ENCODE measurements around the gene TMEM151A. TPM values are rescaled to one million over a fixed set of nuclear protein-coding genes. Genes with fewer than 3 reads are reported as not detected.

Gene TMEM151A
- total RNA-seq, 4 donors from 2014 or later, result 0.20 to 1.1 (median 0.22) TPM; not detected in 1

- H3K4me1 ChIP-seq, result peaks cover 7 to 24% of the 10 kb centered on the region in 2 donors
- H3K27me3 ChIP-seq, result no peaks in the 10 kb centered on the region
- no peak overlapping the region for H3K27ac ChIP-seq
- H3K4me3 ChIP-seq (replicated peaks in 1 of 3), result no peak overlapping the region
- H3K36me3 ChIP-seq, result peaks cover 31 to 32% of the 10 kb centered on the region in 2 donors
- DNase-seq, result no peak
- no peaks in the 10 kb centered on the region for H3K9me3 ChIP-seq
- WGBS, 2 donors, result 68 to 84% methylated on average over 9 to 13 of the region's 18 CpGs
- intact Hi-C loops (cut with DNase I), result no loop called here
- TF ChIP-seq POLR2A (IDR thresholded peaks at IDR 0.05) (no peak), CTCF (IDR thresholded peaks at IDR 0.05) (no peak)
Observed at GRCh38 chr11:66337103-66337899, 45.6 kb downstream of the TMEM151A start.

GRCh38 chr11:66338276-66339161 is 46.8 kb downstream of the TMEM151A start:
- Histone ChIP-seq H3K4me1 (peaks cover 10 to 25% of the 10 kb centered on the region in 2 donors), H3K36me3 (peaks cover 31 to 32% of the 10 kb centered on the region in 2 donors), H3K27ac (no peak overlapping the region), H3K9me3 (no peaks in the 10 kb centered on the region), H3K27me3 (no peaks in the 10 kb centered on the region), H3K4me3 (replicated peaks in 1 of 3) (no peak overlapping the region)
- WGBS, 2 donors, result 86 to 95% methylated on average over 11 to 14 of the region's 17 CpGs
- intact Hi-C loops (cut with DNase I), result no loop called here
- TF ChIP-seq POLR2A (IDR thresholded peaks at IDR 0.05) (no peak), CTCF (IDR thresholded peaks at IDR 0.05) (no peak)
- no peak for DNase-seq

GRCh38 chr11:66339162-66339675 is 47.5 kb downstream of the TMEM151A start:
- WGBS, 2 donors, result 78 to 80% methylated on average over 6 of the region's 6 CpGs
- no peak for DNase-seq
- peaks cover 31 to 32% of the 10 kb centered on the region in 2 donors for H3K36me3 ChIP-seq

DNA sequence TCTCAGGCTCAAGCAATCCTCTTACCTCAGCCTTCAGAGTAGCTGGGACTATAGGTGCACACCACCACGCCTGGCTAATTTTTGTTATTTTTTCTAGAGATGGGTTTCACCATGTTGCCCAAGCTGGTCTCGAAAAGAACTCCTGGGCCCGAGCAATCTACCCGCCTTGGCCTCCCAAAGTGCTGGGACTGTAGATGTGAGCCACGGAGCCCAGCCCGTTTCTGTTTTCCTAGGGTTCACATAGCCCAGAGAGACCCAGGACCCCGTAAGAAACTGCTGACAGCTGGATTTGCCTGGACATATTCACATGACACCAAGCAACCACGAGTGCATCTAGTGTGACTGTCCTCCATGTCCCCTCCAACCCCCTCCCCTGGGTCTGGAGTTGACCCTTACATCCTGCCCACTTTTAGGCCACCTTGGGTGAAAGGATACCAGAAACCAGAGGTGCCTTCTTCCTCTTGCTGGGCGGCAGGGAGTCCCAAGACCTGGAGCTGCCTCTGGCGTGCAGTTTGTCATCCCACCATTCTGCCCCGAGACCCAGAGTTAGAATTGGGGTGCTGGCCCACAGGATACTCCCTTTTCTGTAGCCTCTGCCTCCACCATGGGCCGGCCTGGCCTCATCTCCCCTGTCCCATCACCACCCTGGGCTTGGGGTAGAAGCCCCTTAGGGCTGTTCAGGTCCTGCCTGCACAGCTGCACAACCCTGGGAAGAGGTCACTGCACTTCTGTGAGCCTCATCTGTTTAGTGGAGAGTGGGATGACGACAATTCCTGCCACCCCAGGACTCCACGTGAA is 48.2 kb downstream of the TMEM151A start:
- DNase-seq, result no peak
- H3K4me1 ChIP-seq, result peaks cover 21 to 29% of the 10 kb centered on the region in 2 donors
- no peaks in the 10 kb centered on the region for H3K9me3 ChIP-seq
- WGBS, 2 donors, result 76 to 78% methylated on average over 10 to 14 of the region's 14 CpGs
- TF ChIP-seq CTCF (IDR thresholded peaks at IDR 0.05) (no peak), POLR2A (IDR thresholded peaks at IDR 0.05) (no peak)
- no peak overlapping the region for H3K27ac ChIP-seq
- no peak overlapping the region for H3K4me3 ChIP-seq (replicated peaks in 1 of 3)
- H3K27me3 ChIP-seq, result no peaks in the 10 kb centered on the region
- intact Hi-C loops (cut with DNase I), result no loop called here
- peaks cover 31 to 32% of the 10 kb centered on the region in 2 donors for H3K36me3 ChIP-seq

More at GRCh38 chr11:66339162-66339675, 47.5 kb downstream of the TMEM151A start:
- TF ChIP-seq POLR2A (IDR thresholded peaks at IDR 0.05), result no peak
- TF ChIP-seq CTCF (IDR thresholded peaks at IDR 0.05), result no peak
- peaks cover 16 to 32% of the 10 kb centered on the region in 2 donors for H3K4me1 ChIP-seq
- H3K9me3 ChIP-seq, result no peaks in the 10 kb centered on the region
- H3K4me3 ChIP-seq (replicated peaks in 1 of 3), result no peak overlapping the region
- no peaks in the 10 kb centered on the region for H3K27me3 ChIP-seq
- intact Hi-C loops (cut with DNase I), result no loop called here
- H3K27ac ChIP-seq, result no peak overlapping the region
